Astrocyte of the spinal cord (primary cell): ENCODE results near the gene SLC26A11.

Experiments used
- DNase-seq: peaks from one replicate; pipeline ENCODE4 v3.0.0; 2011; ENCODE audit warnings: low read depth, low spot score
- H3K4me3 ChIP-seq: 2 replicates; pipeline ENCODE4 v1.5.1; 2011; ENCODE audit warnings: low read depth, mild to moderate bottlenecking, low read length, moderate library complexity
- in situ Hi-C: cut with HindIII; loops from 2 replicates; pipeline ENCODE4 v1.10.0; 2017; ENCODE audit warnings: low sequenced_read_pairs
- TF ChIP-seq, protein P1 (sequence below): IDR thresholded peaks from 2 replicates; pipeline ENCODE4 v1.5.1; 2012; ENCODE audit warnings: low read depth, mild to moderate bottlenecking, low read length, inconsistent platforms

SLC26A11 gene

GRCh38 chr17:80245566-80246265 lies 25.5 kb downstream of the SLC26A11 start:
- no peak for DNase-seq
- in situ Hi-C loops, result no loop called here
- TF ChIP-seq, protein P1, sequence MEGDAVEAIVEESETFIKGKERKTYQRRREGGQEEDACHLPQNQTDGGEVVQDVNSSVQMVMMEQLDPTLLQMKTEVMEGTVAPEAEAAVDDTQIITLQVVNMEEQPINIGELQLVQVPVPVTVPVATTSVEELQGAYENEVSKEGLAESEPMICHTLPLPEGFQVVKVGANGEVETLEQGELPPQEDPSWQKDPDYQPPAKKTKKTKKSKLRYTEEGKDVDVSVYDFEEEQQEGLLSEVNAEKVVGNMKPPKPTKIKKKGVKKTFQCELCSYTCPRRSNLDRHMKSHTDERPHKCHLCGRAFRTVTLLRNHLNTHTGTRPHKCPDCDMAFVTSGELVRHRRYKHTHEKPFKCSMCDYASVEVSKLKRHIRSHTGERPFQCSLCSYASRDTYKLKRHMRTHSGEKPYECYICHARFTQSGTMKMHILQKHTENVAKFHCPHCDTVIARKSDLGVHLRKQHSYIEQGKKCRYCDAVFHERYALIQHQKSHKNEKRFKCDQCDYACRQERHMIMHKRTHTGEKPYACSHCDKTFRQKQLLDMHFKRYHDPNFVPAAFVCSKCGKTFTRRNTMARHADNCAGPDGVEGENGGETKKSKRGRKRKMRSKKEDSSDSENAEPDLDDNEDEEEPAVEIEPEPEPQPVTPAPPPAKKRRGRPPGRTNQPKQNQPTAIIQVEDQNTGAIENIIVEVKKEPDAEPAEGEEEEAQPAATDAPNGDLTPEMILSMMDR, result no peak
- H3K4me3 ChIP-seq, result no peak overlapping the region

- TF ChIP-seq, protein P1, result no peak
- DNase-seq, result no peak
- in situ Hi-C loops, result no loop called here
- no peak overlapping the region for H3K4me3 ChIP-seq
Observed at GRCh38 chr17:80246266-80246681, 26.0 kb downstream of the SLC26A11 start.

- TF ChIP-seq, protein P1, result no peak
Observed at GRCh38 chr17:80246726-80247125, 26.5 kb downstream of the SLC26A11 start.

DNA sequence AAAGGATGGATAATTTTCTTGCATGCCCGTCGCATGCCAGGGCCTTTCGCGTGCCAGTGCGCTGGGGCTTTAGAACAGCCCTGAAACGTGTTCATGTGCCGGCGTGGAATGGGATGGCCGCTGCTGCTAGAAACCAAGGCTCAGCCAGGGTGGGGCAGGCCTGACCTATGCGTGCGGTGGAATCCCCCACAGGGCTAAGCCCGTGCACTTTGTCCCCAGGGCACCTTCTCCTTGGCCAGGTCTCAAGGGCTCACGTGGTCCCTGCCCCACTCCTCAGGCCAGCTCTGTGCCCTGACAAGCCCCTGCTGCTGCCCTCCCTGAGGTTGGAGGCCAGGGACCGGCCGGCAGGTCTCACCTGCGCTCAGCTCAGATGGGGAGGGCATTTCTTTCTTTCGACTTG lies 27.3 kb downstream of the SLC26A11 start:
- no peak overlapping the region for H3K4me3 ChIP-seq
- no peak for DNase-seq
- TF ChIP-seq, protein P1, result no peak
- in situ Hi-C loops, result no loop called here

More at GRCh38 chr17:80246726-80247125, 26.5 kb downstream of the SLC26A11 start:
- no peak for DNase-seq
- no peak overlapping the region for H3K4me3 ChIP-seq
- in situ Hi-C loops, result no loop called here

- in situ Hi-C loops, result no loop called here
- H3K4me3 ChIP-seq, result no peak overlapping the region
- no peak for DNase-seq
- TF ChIP-seq, protein P1, result no peak
Observed at GRCh38 chr17:80248001-80248893, 28.0 kb downstream of the SLC26A11 start.

DNA sequence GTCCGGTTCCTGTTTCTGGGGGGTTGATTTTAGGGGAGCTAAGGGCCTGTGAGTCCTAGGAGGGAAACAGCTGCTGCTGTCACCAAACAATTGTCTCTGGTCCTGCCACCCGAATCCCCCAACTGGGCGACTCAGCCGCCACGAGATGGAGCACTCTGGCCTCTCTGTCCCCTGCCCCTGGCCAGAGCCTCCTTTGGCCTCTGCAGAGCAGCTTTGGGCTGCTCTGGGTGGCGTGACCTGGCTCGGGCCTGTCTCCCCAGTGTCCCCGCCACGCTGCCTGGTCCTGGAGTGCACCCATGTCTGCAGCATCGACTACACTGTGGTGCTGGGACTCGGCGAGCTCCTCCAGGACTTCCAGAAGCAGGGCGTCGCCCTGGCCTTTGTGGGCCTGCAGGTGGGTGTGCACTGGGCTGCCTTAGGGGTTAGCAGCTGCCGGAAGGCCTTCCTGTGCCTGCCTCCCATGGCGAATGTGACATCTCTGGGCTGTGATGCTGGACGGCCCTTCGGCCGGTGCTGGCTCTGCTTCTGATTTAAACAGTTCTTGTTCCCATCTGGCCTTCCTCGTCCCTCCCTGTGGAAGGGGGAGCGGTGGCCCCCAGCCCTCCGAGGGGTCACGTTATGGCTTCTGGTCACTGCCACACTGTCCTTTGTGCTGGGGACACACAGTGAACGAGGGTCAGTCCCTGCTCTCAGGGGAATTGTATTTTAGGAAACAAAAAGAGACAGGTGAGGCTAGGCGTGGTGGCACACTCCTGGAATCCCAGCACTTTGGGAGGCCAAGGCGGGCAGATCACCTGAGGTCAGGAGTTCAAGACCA lies 28.9 kb downstream of the SLC26A11 start:
- in situ Hi-C loops, result no loop called here
- TF ChIP-seq, protein P1, result no peak
- H3K4me3 ChIP-seq, result no peak overlapping the region
- DNase-seq, result no peak
